CD4-positive, CD25-positive, alpha-beta regulatory T cell (primary cell): ENCODE results near the gene ASIC3. TPM values are rescaled to one million over a fixed set of nuclear protein-coding genes. Genes with fewer than 3 reads are reported as not detected.

Experiments
- ATAC-seq, 2 donors: fragments of 150-1000 bp; cut with Tn5 transposase; one replicate each; pipeline ENCODE4 v1.10.0; 2021; ENCODE audit warnings: low read depth in 2 of 2, moderate number of reproducible peaks in 2 of 2, moderate library complexity in 1 of 2
- DNase-seq, 3 donors: peaks; one replicate each; pipeline versions ENCODE4 v3.0.0 to v3.0.0-alpha.2; 2012 to 2022; ENCODE audit warnings: mixed read lengths in 1 of 3
- H3K27ac ChIP-seq: one replicate; pipeline ENCODE4 v1.7.0; 2013; ENCODE audit warnings: mild to moderate bottlenecking, low read length; ENCODE audit not compliant: insufficient read depth, poor library complexity, severe bottlenecking
- H3K27me3 ChIP-seq: one replicate; pipeline ENCODE4 v1.7.0; 2013; ENCODE audit warnings: low read length; ENCODE audit not compliant: control insufficient read depth, insufficient read depth
- H3K36me3 ChIP-seq: one replicate; pipeline ENCODE4 v1.7.0; 2013; ENCODE audit warnings: mild to moderate bottlenecking, low read length, moderate library complexity; ENCODE audit not compliant: control insufficient read depth, insufficient read depth
- H3K4me1 ChIP-seq: 2 replicates; pipeline ENCODE4 v1.7.0; 2013; ENCODE audit warnings: mild to moderate bottlenecking, low read length; ENCODE audit not compliant: insufficient read depth, control insufficient read depth, poor library complexity, severe bottlenecking
- H3K4me3 ChIP-seq: one replicate; pipeline ENCODE4 v1.7.0; 2013; ENCODE audit warnings: low read depth, mild to moderate bottlenecking, low read length, moderate library complexity
- H3K9me3 ChIP-seq, 2 experiments: 1 replicate in 1 of 2; 2 replicates in 1 of 2; pipeline ENCODE4 v1.7.0; 2013; ENCODE audit warnings: low read length in 2 of 2, mild to moderate bottlenecking in 1 of 2, moderate library complexity in 1 of 2; ENCODE audit not compliant: control insufficient read depth in 2 of 2
- H3K27ac Mint-ChIP-seq, 3 donors: one replicate each; pipeline ENCODE4 v1.8.0; 2020 to 2022; ENCODE audit warnings: mild to moderate bottlenecking in 3 of 3, mixed read lengths in 3 of 3, moderate library complexity in 2 of 3
- H3K27me3 Mint-ChIP-seq: one replicate; pipeline ENCODE4 v1.8.0; 2022; ENCODE audit warnings: mild to moderate bottlenecking, mixed read lengths
- H3K36me3 Mint-ChIP-seq: one replicate; pipeline ENCODE4 v1.8.0; 2020; ENCODE audit warnings: mixed read lengths
- H3K4me1 Mint-ChIP-seq, 4 donors: one replicate each; pipeline ENCODE4 v1.8.0; 2020 to 2022; ENCODE audit warnings: mixed read lengths in 4 of 4, mild to moderate bottlenecking in 1 of 4
- H3K4me3 Mint-ChIP-seq, 4 donors: one replicate each; pipeline ENCODE4 v1.8.0; 2020 to 2022; ENCODE audit warnings: mild to moderate bottlenecking in 4 of 4, mixed read lengths in 4 of 4, moderate library complexity in 3 of 4
- H3K9me3 Mint-ChIP-seq, 7 donors: one replicate each; pipeline ENCODE4 v1.8.0; 2020 to 2022; ENCODE audit warnings: mixed read lengths in 7 of 7, mild to moderate bottlenecking in 3 of 7, moderate library complexity in 2 of 7
- polyA plus RNA-seq, 4 donors: library from polyadenylated mRNA; unstranded; fragments of 300-500 nt; fragmentation: Illumina TruSeq; gene quantifications; one replicate each; pipeline ENCODE4 v1.2.3, GENCODE V29; 2021
- total RNA-seq: library from RNA; stranded (reverse); gene quantifications from one replicate; pipeline ENCODE4 v1.2.3, GENCODE V29; 2022

Gene ASIC3
- total and polyA plus RNA-seq, 5 donors from 2014 or later, result 5.9 TPM; not detected in 4

DNA sequence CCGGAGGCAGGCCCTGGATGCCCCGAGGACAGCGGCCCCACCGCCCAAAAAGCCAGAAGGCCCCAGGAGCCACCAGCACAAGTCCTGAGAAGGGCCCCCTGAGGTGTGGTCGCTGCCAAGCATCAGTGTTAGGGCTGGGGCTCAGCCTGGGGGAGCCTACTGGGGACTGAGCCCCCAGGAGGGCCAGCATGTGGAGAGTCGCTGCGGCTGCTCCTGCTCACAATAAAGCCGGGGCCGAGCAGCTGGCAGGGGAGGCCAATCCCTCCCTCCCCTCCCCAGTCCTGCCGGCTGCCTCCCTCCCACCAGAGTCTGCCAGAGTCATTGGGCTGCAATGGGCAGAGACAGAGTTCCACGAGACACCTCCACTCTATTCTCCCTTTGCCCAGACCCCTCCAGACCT, 3.1 kb upstream of the ASIC3 start:
- H3K36me3 Mint-ChIP-seq, result peaks cover 4% of the 10 kb centered on the region
- no peaks in the 10 kb centered on the region for H3K9me3 Mint-ChIP-seq
- H3K4me3 Mint-ChIP-seq, result no peak overlapping the region
- no peaks in the 10 kb centered on the region for H3K9me3 ChIP-seq
- H3K27me3 ChIP-seq, result no peaks in the 10 kb centered on the region
- H3K27ac ChIP-seq, result no peak overlapping the region
- H3K27me3 Mint-ChIP-seq, result no peaks in the 10 kb centered on the region
- H3K27ac Mint-ChIP-seq, result no peak overlapping the region
- peaks cover 0 to 5% (median 0%) of the 10 kb centered on the region in 4 donors for H3K4me1 Mint-ChIP-seq
- no peak overlapping the region for H3K4me3 ChIP-seq
- H3K4me1 ChIP-seq, result no peaks in the 10 kb centered on the region
- no peak for DNase-seq
- ATAC-seq, result no peak
- H3K36me3 ChIP-seq, result peaks cover 7% of the 10 kb centered on the region

DNA sequence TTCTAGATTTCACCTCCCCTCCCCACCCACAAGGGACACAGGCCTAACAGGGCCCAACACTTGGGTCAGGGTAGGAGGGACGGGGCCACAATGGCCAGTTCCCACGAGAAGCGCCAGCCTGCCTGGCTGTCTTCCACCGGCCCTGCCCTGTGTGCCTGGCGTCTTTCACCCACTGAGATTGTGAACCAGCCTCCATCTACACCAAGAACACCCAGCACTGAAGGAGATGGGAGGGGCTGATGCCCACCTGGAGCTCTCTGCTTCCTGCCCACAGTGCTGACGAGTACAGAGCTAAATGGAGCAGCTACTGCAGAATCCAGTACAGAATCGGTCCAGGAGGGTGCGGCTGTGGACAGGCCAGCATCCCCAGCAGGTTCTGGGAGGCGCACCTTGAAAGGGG, 2.4 kb upstream of the ASIC3 start:
- H3K27ac Mint-ChIP-seq, result peak overlapping the region in 1 of 3 donors; percentile 62
- Histone ChIP-seq H3K36me3 (peaks cover 7% of the 10 kb centered on the region), H3K4me1 (peaks cover 2% of the 10 kb centered on the region), H3K27ac (no peak overlapping the region), H3K4me3 (no peak overlapping the region), H3K27me3 (no peaks in the 10 kb centered on the region), H3K9me3 (no peaks in the 10 kb centered on the region)
- H3K27me3 Mint-ChIP-seq, result no peaks in the 10 kb centered on the region
- peaks cover 0 to 5% (median 0%) of the 10 kb centered on the region in 4 donors for H3K4me1 Mint-ChIP-seq
- no peak overlapping the region for H3K4me3 Mint-ChIP-seq
- ATAC-seq (no peak), DNase-seq (no peak)
- peaks cover 4% of the 10 kb centered on the region for H3K36me3 Mint-ChIP-seq
- no peaks in the 10 kb centered on the region for H3K9me3 Mint-ChIP-seq

DNA sequence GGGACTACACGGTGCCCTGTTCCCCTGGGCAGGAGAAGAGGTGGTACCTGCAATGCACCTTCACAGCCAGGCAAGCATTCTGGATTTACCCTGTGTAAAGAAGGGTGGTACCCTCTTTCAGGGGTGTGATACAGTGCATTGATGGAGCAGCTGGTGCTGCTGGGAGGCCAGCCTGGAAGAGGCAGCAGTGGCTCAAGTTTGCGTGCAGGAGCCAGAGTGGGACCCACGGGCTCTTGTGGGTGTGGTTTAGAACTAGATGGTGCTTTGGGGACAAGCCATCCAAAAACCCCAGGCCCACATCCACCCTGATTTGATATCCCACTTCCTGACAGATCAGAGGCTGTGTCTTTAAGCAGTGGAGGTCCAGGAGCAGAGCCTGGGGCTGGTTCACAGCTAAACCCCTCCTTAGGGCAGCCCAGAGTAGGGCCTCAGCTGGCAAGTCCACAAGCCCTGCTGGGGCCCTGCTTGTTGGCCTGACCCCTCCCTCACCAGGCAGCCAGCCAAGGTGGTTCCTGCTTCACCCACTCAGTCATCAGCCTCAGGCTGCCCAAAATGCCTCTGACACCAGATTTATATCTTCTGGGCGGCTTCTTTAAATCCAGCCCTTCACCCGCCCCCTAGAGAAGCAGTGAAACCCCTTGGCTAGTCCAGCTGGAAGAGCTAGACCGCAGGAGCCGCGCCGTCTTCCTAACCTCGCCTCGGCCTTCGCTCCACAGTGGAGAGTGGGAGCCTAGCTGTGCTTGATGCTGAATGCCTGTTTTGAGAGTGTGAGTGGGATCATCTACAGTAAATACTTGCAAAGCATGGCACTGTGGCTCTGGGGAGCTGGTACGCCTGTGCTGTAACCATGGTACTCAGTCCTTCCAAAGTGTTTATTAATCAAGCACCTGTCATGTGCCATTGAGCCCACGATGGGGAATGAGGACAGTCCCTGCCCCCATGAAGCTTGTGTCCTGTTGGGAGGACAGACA, 1.4 kb upstream of the ASIC3 start:
- Histone ChIP-seq H3K27ac (no peak overlapping the region), H3K4me3 (no peak overlapping the region), H3K36me3 (peaks cover 7% of the 10 kb centered on the region), H3K4me1 (peaks cover 6% of the 10 kb centered on the region), H3K27me3 (no peaks in the 10 kb centered on the region), H3K9me3 (no peaks in the 10 kb centered on the region)
- Mint-ChIP-seq H3K4me3 (peak overlapping the region in 1 of 4 donors; percentile 52), H3K27me3 (no peaks in the 10 kb centered on the region), H3K36me3 (peaks cover 4% of the 10 kb centered on the region), H3K27ac (no peak overlapping the region), H3K4me1 (peaks cover 0 to 5% (median 0%) of the 10 kb centered on the region in 4 donors), H3K9me3 (no peaks in the 10 kb centered on the region)
- ATAC-seq, result no peak
- no peak for DNase-seq

DNA sequence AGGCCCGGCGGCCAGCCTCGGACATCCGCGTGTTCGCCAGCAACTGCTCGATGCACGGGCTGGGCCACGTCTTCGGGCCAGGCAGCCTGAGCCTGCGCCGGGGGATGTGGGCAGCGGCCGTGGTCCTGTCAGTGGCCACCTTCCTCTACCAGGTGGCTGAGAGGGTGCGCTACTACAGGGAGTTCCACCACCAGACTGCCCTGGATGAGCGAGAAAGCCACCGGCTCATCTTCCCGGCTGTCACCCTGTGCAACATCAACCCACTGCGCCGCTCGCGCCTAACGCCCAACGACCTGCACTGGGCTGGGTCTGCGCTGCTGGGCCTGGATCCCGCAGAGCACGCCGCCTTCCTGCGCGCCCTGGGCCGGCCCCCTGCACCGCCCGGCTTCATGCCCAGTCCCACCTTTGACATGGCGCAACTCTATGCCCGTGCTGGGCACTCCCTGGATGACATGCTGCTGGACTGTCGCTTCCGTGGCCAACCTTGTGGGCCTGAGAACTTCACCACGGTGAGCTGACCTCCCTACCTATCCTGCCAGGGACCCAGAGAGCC, 656 bp downstream of the ASIC3 start:
- no peak for ATAC-seq

DNA sequence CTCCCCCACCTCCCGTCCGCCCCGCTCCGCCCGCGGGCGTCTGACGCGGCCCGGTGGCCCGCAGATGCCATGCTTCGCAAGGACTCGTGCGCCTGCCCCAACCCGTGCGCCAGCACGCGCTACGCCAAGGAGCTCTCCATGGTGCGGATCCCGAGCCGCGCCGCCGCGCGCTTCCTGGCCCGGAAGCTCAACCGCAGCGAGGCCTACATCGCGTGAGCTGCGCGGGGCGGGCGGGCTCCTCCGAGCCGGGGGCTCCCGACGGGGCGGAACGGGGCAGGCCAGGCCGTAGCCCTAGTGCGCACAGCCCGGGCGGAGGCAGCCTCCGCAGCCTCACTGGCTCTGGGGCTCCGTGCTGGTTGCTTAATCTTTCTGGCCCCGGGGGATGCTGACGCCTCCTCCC, 2.8 kb downstream of the ASIC3 start:
- ATAC-seq, result peak; percentile 66 to 75

More for the DNA sequence above, 656 bp downstream of the ASIC3 start:
- Mint-ChIP-seq H3K9me3 (no peaks in the 10 kb centered on the region), H3K27me3 (no peaks in the 10 kb centered on the region), H3K36me3 (peaks cover 10% of the 10 kb centered on the region), H3K4me1 (peaks cover 0 to 12% (median 5%) of the 10 kb centered on the region in 4 donors), H3K27ac (no peak overlapping the region), H3K4me3 (no peak overlapping the region)
- H3K27me3 ChIP-seq, result no peaks in the 10 kb centered on the region
- no peak for DNase-seq
- no peak overlapping the region for H3K4me3 ChIP-seq
- no peak overlapping the region for H3K27ac ChIP-seq
- peaks cover 11% of the 10 kb centered on the region for H3K4me1 ChIP-seq
- H3K9me3 ChIP-seq, result no peaks in the 10 kb centered on the region
- no peaks in the 10 kb centered on the region for H3K36me3 ChIP-seq

DNA sequence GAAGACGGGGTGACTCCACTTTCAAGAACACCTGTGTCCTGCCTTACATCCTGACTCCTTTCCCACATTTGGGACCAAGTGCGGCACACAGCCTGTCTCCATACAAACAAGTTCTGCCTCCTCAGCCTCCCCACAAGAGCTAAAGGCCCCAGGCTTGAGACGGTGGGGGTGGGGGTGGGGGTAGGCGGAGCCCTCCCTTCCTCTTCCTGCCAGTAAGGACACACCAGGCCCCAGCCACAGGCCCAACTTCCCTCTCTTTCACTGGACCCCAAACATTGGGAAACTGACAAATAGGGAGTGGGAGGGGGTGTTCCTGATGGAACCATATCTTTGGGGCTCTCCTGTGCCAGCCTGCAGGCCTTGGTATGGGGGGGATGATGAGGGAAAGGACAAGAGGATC, 4.8 kb downstream of the ASIC3 start:
- Mint-ChIP-seq H3K27ac (no peak overlapping the region), H3K4me3 (peak overlapping the region in 1 of 4 donors; percentile 55), H3K9me3 (peaks cover 0 to 1% (median 0%) of the 10 kb centered on the region in 7 donors), H3K36me3 (peaks cover 12% of the 10 kb centered on the region), H3K27me3 (no peaks in the 10 kb centered on the region), H3K4me1 (peaks cover 0 to 35% (median 9%) of the 10 kb centered on the region in 4 donors)
- Histone ChIP-seq H3K4me3 (no peak overlapping the region), H3K4me1 (peaks cover 21% of the 10 kb centered on the region), H3K36me3 (no peaks in the 10 kb centered on the region), H3K27me3 (no peaks in the 10 kb centered on the region), H3K27ac (no peak overlapping the region), H3K9me3 (no peaks in the 10 kb centered on the region)
- DNase-seq, result peak in 1 of 3 donors; percentile 44
- ATAC-seq, result no peak

More for the DNA sequence above, 2.8 kb downstream of the ASIC3 start:
- H3K4me3 Mint-ChIP-seq, result no peak overlapping the region
- Histone ChIP-seq H3K4me3 (no peak overlapping the region), H3K9me3 (no peaks in the 10 kb centered on the region), H3K27me3 (no peaks in the 10 kb centered on the region), H3K4me1 (peaks cover 11% of the 10 kb centered on the region), H3K27ac (no peak overlapping the region), H3K36me3 (no peaks in the 10 kb centered on the region)
- no peak overlapping the region for H3K27ac Mint-ChIP-seq
- DNase-seq, result peak; percentile 25 to 76 (median 62)
- no peaks in the 10 kb centered on the region for H3K27me3 Mint-ChIP-seq
- peaks cover 0 to 17% (median 6%) of the 10 kb centered on the region in 4 donors for H3K4me1 Mint-ChIP-seq
- H3K9me3 Mint-ChIP-seq, result no peaks in the 10 kb centered on the region
- peaks cover 12% of the 10 kb centered on the region for H3K36me3 Mint-ChIP-seq

DNA sequence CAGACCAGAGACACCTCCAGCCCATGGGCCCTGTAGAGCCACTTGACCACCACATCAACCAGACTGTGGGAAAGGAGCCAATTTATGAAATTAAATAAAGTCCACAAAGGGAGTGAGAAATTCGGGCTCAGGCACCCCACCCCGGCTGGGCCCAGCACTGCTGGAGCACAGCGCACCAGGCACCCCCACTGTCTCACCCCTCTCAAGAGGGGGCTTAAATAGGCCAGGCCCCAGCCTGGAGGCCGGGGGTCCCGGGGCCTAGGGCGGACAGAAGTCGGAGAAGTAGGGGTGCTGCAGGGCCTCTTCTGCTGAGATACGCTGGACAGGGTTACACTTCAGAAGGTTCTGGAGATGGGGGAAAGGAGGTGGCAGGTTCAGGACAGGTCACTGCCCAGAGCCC, 5.4 kb downstream of the ASIC3 start:
- peaks cover 28% of the 10 kb centered on the region for H3K4me1 ChIP-seq
- Mint-ChIP-seq H3K36me3 (peaks cover 12% of the 10 kb centered on the region), H3K4me1 (peaks cover 0 to 39% (median 11%) of the 10 kb centered on the region in 4 donors), H3K9me3 (peaks cover 0 to 1% (median 0%) of the 10 kb centered on the region in 7 donors), H3K27me3 (no peaks in the 10 kb centered on the region), H3K4me3 (peak overlapping the region in 1 of 4 donors; percentile 56), H3K27ac (no peak overlapping the region)
- no peaks in the 10 kb centered on the region for H3K36me3 ChIP-seq
- DNase-seq, result no peak
- H3K9me3 ChIP-seq, result no peaks in the 10 kb centered on the region
- H3K27me3 ChIP-seq, result no peaks in the 10 kb centered on the region
- H3K4me3 ChIP-seq, result no peak overlapping the region
- no peak for ATAC-seq
- no peak overlapping the region for H3K27ac ChIP-seq
